ENCODE data around the gene C3orf85.

The C3orf85 gene

GRCh38 chr3:109149078-109149477 is 12.6 kb downstream of the C3orf85 start:
- DNase-seq (ENCODE audit: low read depth in 1 of 2, low spot score in 1 of 2), result no peak

GRCh38 chr3:109152320-109152719 is 15.8 kb downstream of the C3orf85 start:
- no peak for DNase-seq (ENCODE audit: low read depth in 1 of 2, low spot score in 1 of 2)

- DNase-seq (ENCODE audit: low read depth in 1 of 2, low spot score in 1 of 2), result no peak
Measured at GRCh38 chr3:109154979-109155378, 18.5 kb downstream of the C3orf85 start.

GRCh38 chr3:109155828-109156227 is 19.3 kb downstream of the C3orf85 start:
- no peak for DNase-seq (ENCODE audit: low read depth in 1 of 2, low spot score in 1 of 2)

- DNase-seq (ENCODE audit: low read depth in 1 of 2, low spot score in 1 of 2), result no peak
Measured at GRCh38 chr3:109161487-109162123, 25.1 kb downstream of the C3orf85 start.

GRCh38 chr3:109165905-109166304 is 29.4 kb downstream of the C3orf85 start:
- DNase-seq (ENCODE audit: low read depth in 1 of 2, low spot score in 1 of 2), result no peak

- no peak for DNase-seq (ENCODE audit: low read depth in 1 of 2, low spot score in 1 of 2)
Measured at GRCh38 chr3:109171479-109171878, 35.0 kb downstream of the C3orf85 start.

GRCh38 chr3:109175411-109175810 is 38.9 kb downstream of the C3orf85 start:
- DNase-seq (ENCODE audit: low read depth in 1 of 2, low spot score in 1 of 2), result no peak

- no peak for DNase-seq (ENCODE audit: low read depth in 1 of 2, low spot score in 1 of 2)
Measured at GRCh38 chr3:109176726-109177125, 40.2 kb downstream of the C3orf85 start.

GRCh38 chr3:109177908-109178307 is 41.4 kb downstream of the C3orf85 start:
- DNase-seq (ENCODE audit: low read depth in 1 of 2, low spot score in 1 of 2), result no peak

- DNase-seq (ENCODE audit: low read depth in 1 of 2, low spot score in 1 of 2), result no peak
Measured at GRCh38 chr3:109178708-109179107, 42.2 kb downstream of the C3orf85 start.

GRCh38 chr3:109184726-109185125 is 48.2 kb downstream of the C3orf85 start:
- DNase-seq (ENCODE audit: low read depth in 1 of 2, low spot score in 1 of 2), result no peak

GRCh38 chr3:109187390-109187789 is 50.9 kb downstream of the C3orf85 start:
- no peak for DNase-seq (ENCODE audit: low read depth in 1 of 2, low spot score in 1 of 2)

- no peak for DNase-seq (ENCODE audit: low read depth in 1 of 2, low spot score in 1 of 2)
Measured at GRCh38 chr3:109188741-109189140, 52.2 kb downstream of the C3orf85 start.

- DNase-seq (ENCODE audit: low read depth in 1 of 2, low spot score in 1 of 2), result no peak
Measured at GRCh38 chr3:109191421-109191820, 54.9 kb downstream of the C3orf85 start.

- DNase-seq (ENCODE audit: low read depth in 1 of 2, low spot score in 1 of 2), result no peak
Measured at GRCh38 chr3:109195815-109196214, 59.3 kb downstream of the C3orf85 start.
